Naive thymus-derived CD8-positive, alpha-beta T cell (primary cell): ENCODE results near the gene BGLAP. TPM values are rescaled to one million over a fixed set of nuclear protein-coding genes. Genes with fewer than 3 reads are reported as not detected.
A peak's percentile ranks its signal among the peaks of the same experiment; 100 is the strongest.

Experiments used
- ATAC-seq, 2 donors: fragments of 150-1000 bp; cut with Tn5 transposase in 1 of 2; sonication (Bioruptor Pico), chemical (Tn5 transposase) in 1 of 2; 1 replicate in 1 of 2; 2 replicates in 1 of 2; pipeline ENCODE4 v1.10.0; 2021; ENCODE audit warnings: mild to moderate bottlenecking in 2 of 2, moderate library complexity in 2 of 2
- POLR2A ChIA-PET: fragments of 350-600 bp; sonication (Branson Sonifier 250); formaldehyde crosslinking; loops from one replicate; lab custom pipeline; 2021; ENCODE audit warnings: antibody characterized with exemption; lab: Charles Lee
- DNase-seq, 10 donors: peaks; one replicate each; pipeline versions ENCODE4 v3.0.0 to v3.0.0-alpha.2; 2020 to 2022
- H3K27ac Mint-ChIP-seq, 10 donors: one replicate each; pipeline ENCODE4 v1.8.0; 2020 to 2022; ENCODE audit warnings: mild to moderate bottlenecking in 10 of 10, mixed read lengths in 10 of 10, moderate library complexity in 4 of 10, inconsistent platforms in 1 of 10
- H3K27me3 Mint-ChIP-seq, 5 donors: one replicate each; pipeline ENCODE4 v1.8.0; 2021 to 2022; ENCODE audit warnings: mixed read lengths in 5 of 5
- H3K36me3 Mint-ChIP-seq, 3 donors: one replicate each; pipeline ENCODE4 v1.8.0; 2020 to 2022; ENCODE audit warnings: mixed read lengths in 3 of 3, mild to moderate bottlenecking in 2 of 3, inconsistent platforms in 1 of 3
- H3K4me1 Mint-ChIP-seq, 4 donors: one replicate each; pipeline ENCODE4 v1.8.0; 2021 to 2022; ENCODE audit warnings: mixed read lengths in 4 of 4
- H3K4me3 Mint-ChIP-seq, 10 donors: one replicate each; pipeline ENCODE4 v1.8.0; 2020 to 2022; ENCODE audit warnings: mild to moderate bottlenecking in 10 of 10, mixed read lengths in 10 of 10, moderate library complexity in 6 of 10, inconsistent platforms in 1 of 10
- H3K9me3 Mint-ChIP-seq, 9 donors: one replicate each; pipeline ENCODE4 v1.8.0; 2020 to 2022; ENCODE audit warnings: mixed read lengths in 9 of 9, mild to moderate bottlenecking in 3 of 9, inconsistent platforms in 1 of 9, moderate library complexity in 1 of 9
- polyA plus RNA-seq, 3 donors: library from polyadenylated mRNA; unstranded; fragments of 300-500 nt; fragmentation: Illumina TruSeq; gene quantifications; one replicate each; pipeline ENCODE4 v1.2.3, GENCODE V29; 2021
- total RNA-seq, 8 experiments: library from RNA in 2 of 8; stranded (reverse) in 2 of 8; gene quantifications; one replicate each; pipeline ENCODE4 v1.2.3 and lab custom pipeline; 2021 to 2026

Gene BGLAP
- total and polyA plus RNA-seq, 5 experiments from 2014 or later = 0.26 to 7.8 (median 6.5) TPM; not detected in 2

GRCh38 chr1:156283521-156283920 lies 41.5 kb downstream of the BGLAP start:
- DNase-seq = no peak
- peaks cover 0 to 6% (median 0%) of the 10 kb centered on the region in 3 donors for H3K36me3 Mint-ChIP-seq
- no peaks in the 10 kb centered on the region for H3K9me3 Mint-ChIP-seq
- no peaks in the 10 kb centered on the region for H3K27me3 Mint-ChIP-seq
- ATAC-seq = no peak
- POLR2A ChIA-PET = interaction anchor here (0.6 to 3.2 kb wide), 15 partner anchors 8 to 484 kb away, joined by 3 to 21 read pairs (median 4); partner anchors contain the start of genes CCT3, GLMP, MEF2D and PMF1
- peaks cover 28 to 50% (median 45%) of the 10 kb centered on the region in 4 donors for H3K4me1 Mint-ChIP-seq
- H3K27ac Mint-ChIP-seq = peak overlapping the region; percentile 10 to 98 (median 96)
- H3K4me3 Mint-ChIP-seq = peak overlapping the region; percentile 93 to 100 (median 97)

GRCh38 chr1:156284112-156284511 lies 42.1 kb downstream of the BGLAP start, which contains the start of gene TMEM79:
Gene TMEM79 (plus strand): TSS chr1:156284325. CDS start chr1:156285227, 902 bp downstream.
- POLR2A ChIA-PET = interaction anchor here (0.5 to 3.2 kb wide), 5 partner anchors 10 to 316 kb away, joined by 3 to 21 read pairs (median 3); partner anchors contain the start of genes GLMP and MEF2D
- peaks cover 0 to 5% (median 0%) of the 10 kb centered on the region in 3 donors for H3K36me3 Mint-ChIP-seq
- H3K9me3 Mint-ChIP-seq = no peaks in the 10 kb centered on the region
- H3K27ac Mint-ChIP-seq = peak within 1 kb of the TSS; percentile 92 to 98 (median 96)
- ATAC-seq (no peak), DNase-seq (no peak)
- H3K27me3 Mint-ChIP-seq = no peaks in the 10 kb centered on the region
- H3K4me1 Mint-ChIP-seq = peaks cover 28 to 50% (median 45%) of the 10 kb centered on the region in 4 donors
- H3K4me3 Mint-ChIP-seq = peak within 1 kb of the TSS; percentile 93 to 100 (median 97)

GRCh38 chr1:156284757-156285156 lies 42.8 kb downstream of the BGLAP start:
- ATAC-seq = no peak
- Mint-ChIP-seq H3K27me3 (no peaks in the 10 kb centered on the region), H3K4me1 (peaks cover 28 to 49% (median 44%) of the 10 kb centered on the region in 4 donors), H3K36me3 (peaks cover 0 to 9% (median 0%) of the 10 kb centered on the region in 3 donors), H3K9me3 (no peaks in the 10 kb centered on the region), H3K27ac (peak overlapping the region in 1 of 10 donors; percentile 31), H3K4me3 (peak overlapping the region in 5 of 10 donors; percentile 22 to 58 (median 39))
- POLR2A ChIA-PET = interaction anchor here (1.0 to 3.2 kb wide), 2 partner anchors 10 to 14 kb away, joined by 3 to 21 read pairs; partner anchors contain the start of gene GLMP
- no peak for DNase-seq

DNA sequence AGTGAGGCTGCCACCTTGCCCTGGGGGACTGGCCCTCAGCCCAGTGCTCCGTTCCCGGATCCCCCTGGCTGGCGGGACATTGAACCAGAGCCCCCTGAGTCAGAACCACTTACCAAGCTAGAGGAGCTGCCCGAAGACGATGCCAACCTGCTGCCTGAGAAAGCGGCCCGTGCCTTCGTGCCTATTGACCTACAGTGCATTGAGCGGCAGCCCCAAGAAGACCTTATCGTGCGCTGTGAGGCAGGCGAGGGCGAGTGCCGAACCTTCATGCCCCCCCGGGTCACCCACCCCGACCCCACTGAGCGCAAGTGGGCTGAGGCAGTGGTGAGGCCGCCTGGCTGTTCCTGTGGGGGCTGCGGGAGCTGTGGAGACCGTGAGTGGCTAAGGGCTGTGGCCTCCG lies 43.5 kb downstream of the BGLAP start:
- DNase-seq = no peak
- POLR2A ChIA-PET = no interaction called here
- ATAC-seq = no peak
- H3K27me3 Mint-ChIP-seq = no peaks in the 10 kb centered on the region
- H3K4me3 Mint-ChIP-seq = no peak overlapping the region
- peaks cover 0 to 14% (median 0%) of the 10 kb centered on the region in 3 donors for H3K36me3 Mint-ChIP-seq
- H3K4me1 Mint-ChIP-seq = peaks cover 28 to 43% (median 39%) of the 10 kb centered on the region in 4 donors
- no peak overlapping the region for H3K27ac Mint-ChIP-seq
- no peaks in the 10 kb centered on the region for H3K9me3 Mint-ChIP-seq

DNA sequence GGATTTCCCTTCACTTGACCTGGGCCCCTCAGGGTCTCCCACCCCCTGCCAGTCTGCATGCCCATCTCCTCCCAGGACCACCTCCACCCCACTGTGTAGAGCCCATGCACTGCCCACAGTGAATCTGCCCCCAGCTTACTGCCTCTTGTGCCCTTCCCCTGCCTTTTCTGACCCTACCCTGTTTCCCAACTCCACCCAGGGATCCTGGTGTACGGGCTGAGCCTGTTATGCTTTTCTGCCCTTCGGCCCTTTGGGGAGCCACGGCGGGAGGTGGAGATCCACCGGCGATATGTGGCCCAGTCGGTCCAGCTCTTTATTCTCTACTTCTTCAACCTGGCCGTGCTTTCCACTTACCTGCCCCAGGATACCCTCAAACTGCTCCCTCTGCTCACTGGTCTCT lies 44.1 kb downstream of the BGLAP start:
- POLR2A ChIA-PET = no interaction called here
- no peak overlapping the region for H3K27ac Mint-ChIP-seq
- no peak for ATAC-seq
- peak overlapping the region in 1 of 10 donors; percentile 33 for H3K4me3 Mint-ChIP-seq
- DNase-seq = no peak
- peaks cover 0 to 14% (median 0%) of the 10 kb centered on the region in 3 donors for H3K36me3 Mint-ChIP-seq
- no peaks in the 10 kb centered on the region for H3K27me3 Mint-ChIP-seq
- H3K4me1 Mint-ChIP-seq = peaks cover 25 to 36% (median 34%) of the 10 kb centered on the region in 4 donors
- no peaks in the 10 kb centered on the region for H3K9me3 Mint-ChIP-seq

- H3K4me3 Mint-ChIP-seq = no peak overlapping the region
- H3K36me3 Mint-ChIP-seq = peaks cover 0 to 17% (median 0%) of the 10 kb centered on the region in 3 donors
- ATAC-seq (no peak), DNase-seq (no peak)
- POLR2A ChIA-PET = no interaction called here
- peaks cover 6 to 14% (median 11%) of the 10 kb centered on the region in 4 donors for H3K4me1 Mint-ChIP-seq
- H3K27me3 Mint-ChIP-seq = no peaks in the 10 kb centered on the region
- peak overlapping the region in 3 of 10 donors; percentile 4 to 64 (median 4) for H3K27ac Mint-ChIP-seq
- H3K9me3 Mint-ChIP-seq = no peaks in the 10 kb centered on the region
Observed at GRCh38 chr1:156289857-156290256, 47.9 kb downstream of the BGLAP start.

DNA sequence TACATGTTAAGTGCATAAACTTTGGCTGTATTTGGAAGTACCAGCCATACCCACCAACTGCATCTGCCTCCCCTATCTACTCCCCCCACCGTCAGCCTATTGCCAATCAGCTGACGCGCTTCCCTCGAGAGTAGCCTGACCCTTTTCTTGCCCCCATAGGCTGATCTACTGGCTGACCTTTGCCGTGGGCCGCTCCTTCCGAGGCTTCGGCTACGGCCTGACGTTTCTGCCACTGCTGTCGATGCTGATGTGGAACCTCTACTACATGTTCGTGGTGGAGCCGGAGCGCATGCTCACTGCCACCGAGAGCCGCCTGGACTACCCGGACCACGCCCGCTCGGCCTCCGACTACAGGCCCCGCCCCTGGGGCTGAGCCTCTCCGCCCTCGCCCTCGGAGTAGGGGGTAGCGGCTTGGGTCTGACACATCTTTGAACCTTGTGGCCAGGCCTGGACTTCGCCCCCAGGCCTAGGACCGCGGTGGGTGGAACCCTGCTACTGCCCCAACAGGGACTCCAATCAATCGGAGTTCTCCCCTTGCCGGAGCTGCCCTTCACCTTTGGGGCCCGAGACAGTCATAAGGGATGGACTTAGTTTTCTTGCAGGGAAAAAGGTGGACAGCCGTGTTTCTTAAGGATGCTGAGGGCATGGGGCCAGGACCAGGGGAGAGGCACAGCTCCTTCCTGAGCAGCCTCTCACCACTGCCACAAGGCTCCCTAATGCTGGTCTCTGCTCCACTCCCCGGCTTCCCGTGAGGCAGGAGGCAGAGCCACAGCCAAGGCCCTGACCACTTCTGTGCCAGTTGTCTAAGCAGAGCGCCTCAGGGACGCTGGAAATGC lies 49.5 kb downstream of the BGLAP start:
- peaks cover 14 to 23% (median 19%) of the 10 kb centered on the region in 4 donors for H3K4me1 Mint-ChIP-seq
- POLR2A ChIA-PET = interaction anchor here (1.0 kb wide), 1 partner anchor 9 kb away, joined by 4 read pairs; the partner anchor contains the start of gene SMG5
- no peaks in the 10 kb centered on the region for H3K27me3 Mint-ChIP-seq
- peak overlapping the region in 6 of 10 donors; percentile 20 to 79 (median 48) for H3K4me3 Mint-ChIP-seq
- no peak for DNase-seq
- H3K36me3 Mint-ChIP-seq = peaks cover 0 to 15% (median 0%) of the 10 kb centered on the region in 3 donors
- peak overlapping the region in 6 of 10 donors; percentile 32 to 89 (median 52) for H3K27ac Mint-ChIP-seq
- H3K9me3 Mint-ChIP-seq = no peaks in the 10 kb centered on the region
- no peak for ATAC-seq

Other genes with a start within 250 kb of the BGLAP start
- gene SSR2, start 221.2 kb upstream of the BGLAP start, total RNA-seq = 100 to 1,000 TPM; 199 to 218 TPM
- 100 to 1,000 TPM; 345 to 396 (median 347) TPM for gene SSR2, start 221.2 kb upstream of the BGLAP start, polyA plus RNA-seq
- gene UBQLN4, start 188.4 kb upstream of the BGLAP start, total RNA-seq = 10 to 100 TPM; 31.6 to 34.8 TPM
- gene UBQLN4, start 188.4 kb upstream of the BGLAP start, polyA plus RNA-seq = 1 to 10 TPM; 6.9 to 9.7 (median 7.6) TPM
- gene LAMTOR2, start 187.4 kb upstream of the BGLAP start, total RNA-seq = 10 to 100 TPM; 22.6 to 24.2 TPM
- 100 to 1,000 TPM in 1 of 3 donors, 10 to 100 TPM in 2; 89.1 to 102 (median 96.1) TPM for gene LAMTOR2, start 187.4 kb upstream of the BGLAP start, polyA plus RNA-seq
- 1 to 10 TPM; 1.1 to 1.3 TPM for gene RAB25, start 181.0 kb upstream of the BGLAP start, total RNA-seq
- gene RAB25, start 181.0 kb upstream of the BGLAP start, polyA plus RNA-seq = 1 to 10 TPM in 1 of 3 donors, under 1 TPM in 2; 0.81 to 2.0 (median 0.96) TPM
- gene MEX3A, start 159.7 kb upstream of the BGLAP start, total RNA-seq = under 1 TPM in 1 of 2 experiments, not detected in 1; 0.38 TPM
- not detected for gene MEX3A, start 159.7 kb upstream of the BGLAP start, polyA plus RNA-seq
- gene LMNA, start 127.5 kb upstream of the BGLAP start, total RNA-seq = 1 to 10 TPM; 2.0 to 2.7 TPM
- 1 to 10 TPM in 1 of 3 donors, under 1 TPM in 2; 0.62 to 4.0 (median 0.75) TPM for gene LMNA, start 127.5 kb upstream of the BGLAP start, polyA plus RNA-seq
- 1 to 10 TPM; 1.2 TPM for gene SEMA4A, start 88.6 kb upstream of the BGLAP start, total RNA-seq
- 1 to 10 TPM in 1 of 3 donors, under 1 TPM in 2; 0.16 to 1.4 (median 0.22) TPM for gene SEMA4A, start 88.6 kb upstream of the BGLAP start, polyA plus RNA-seq
- gene SLC25A44, start 48.1 kb upstream of the BGLAP start, total RNA-seq = 10 to 100 TPM; 16.8 to 21.4 TPM
- gene SLC25A44, start 48.1 kb upstream of the BGLAP start, polyA plus RNA-seq = 10 to 100 TPM in 1 of 3 donors, 1 to 10 TPM in 2; 6.0 to 16.4 (median 9.7) TPM
- gene PMF1, start 29.2 kb upstream of the BGLAP start, total RNA-seq = 10 to 100 TPM; 49.1 to 54.8 TPM
- gene PMF1, start 29.2 kb upstream of the BGLAP start, polyA plus RNA-seq = 10 to 100 TPM; 70.8 to 79.9 (median 76.5) TPM
- 1 to 10 TPM; 2.8 to 3.0 TPM for gene PAQR6, start 5.9 kb downstream of the BGLAP start, total RNA-seq
- gene PAQR6, start 5.9 kb downstream of the BGLAP start, polyA plus RNA-seq = under 1 TPM; 0.15 to 0.21 (median 0.21) TPM
- 10 to 100 TPM; 66.7 to 68.9 TPM for gene SMG5, start 40.6 kb downstream of the BGLAP start, total RNA-seq
- gene SMG5, start 40.6 kb downstream of the BGLAP start, polyA plus RNA-seq = 10 to 100 TPM in 2 of 3 donors, 1 to 10 TPM in 1; 9.5 to 28.4 (median 11.1) TPM
- 10 to 100 TPM; 15.0 to 15.6 TPM for gene TMEM79, start 42.1 kb downstream of the BGLAP start, total RNA-seq
- 1 to 10 TPM; 2.5 to 9.6 (median 4.8) TPM for gene TMEM79, start 42.1 kb downstream of the BGLAP start, polyA plus RNA-seq
- 10 to 100 TPM; 22.1 to 23.3 TPM for gene GLMP, start 53.5 kb downstream of the BGLAP start, total RNA-seq
- 10 to 100 TPM; 12.1 to 22.2 (median 17.3) TPM for gene GLMP, start 53.5 kb downstream of the BGLAP start, polyA plus RNA-seq
- under 1 TPM in 1 of 2 experiments, not detected in 1; 0.78 TPM for gene VHLL, start 57.1 kb downstream of the BGLAP start, total RNA-seq
- not detected for gene VHLL, start 57.1 kb downstream of the BGLAP start, polyA plus RNA-seq
- gene CCT3, start 96.1 kb downstream of the BGLAP start, total RNA-seq = 100 to 1,000 TPM; 142 to 154 TPM
- 100 to 1,000 TPM; 232 to 270 (median 263) TPM for gene CCT3, start 96.1 kb downstream of the BGLAP start, polyA plus RNA-seq
- gene TSACC, start 96.3 kb downstream of the BGLAP start, total RNA-seq = not detected
- gene TSACC, start 96.3 kb downstream of the BGLAP start, polyA plus RNA-seq = 1 to 10 TPM in 1 of 3 donors, under 1 TPM in 2; 0.40 to 2.2 (median 0.83) TPM
- gene RHBG, start 127.0 kb downstream of the BGLAP start, total RNA-seq = not detected
- gene RHBG, start 127.0 kb downstream of the BGLAP start, polyA plus RNA-seq = not detected